NCI-H2029 treated with DMSO at 0.1 percent for 48 hours (cell line): ENCODE results near the gene RGPD8.
"Not testable (repeated sequence)": the region's sequence is repeated elsewhere in the genome, so short reads cannot be mapped to it uniquely, and the experiment has no call there.

Experiments
- DNase-seq: peaks from one replicate; lab custom pipeline; 2025; lab: John Stamatoyannopoulos, UW

Gene RGPD8

DNA sequence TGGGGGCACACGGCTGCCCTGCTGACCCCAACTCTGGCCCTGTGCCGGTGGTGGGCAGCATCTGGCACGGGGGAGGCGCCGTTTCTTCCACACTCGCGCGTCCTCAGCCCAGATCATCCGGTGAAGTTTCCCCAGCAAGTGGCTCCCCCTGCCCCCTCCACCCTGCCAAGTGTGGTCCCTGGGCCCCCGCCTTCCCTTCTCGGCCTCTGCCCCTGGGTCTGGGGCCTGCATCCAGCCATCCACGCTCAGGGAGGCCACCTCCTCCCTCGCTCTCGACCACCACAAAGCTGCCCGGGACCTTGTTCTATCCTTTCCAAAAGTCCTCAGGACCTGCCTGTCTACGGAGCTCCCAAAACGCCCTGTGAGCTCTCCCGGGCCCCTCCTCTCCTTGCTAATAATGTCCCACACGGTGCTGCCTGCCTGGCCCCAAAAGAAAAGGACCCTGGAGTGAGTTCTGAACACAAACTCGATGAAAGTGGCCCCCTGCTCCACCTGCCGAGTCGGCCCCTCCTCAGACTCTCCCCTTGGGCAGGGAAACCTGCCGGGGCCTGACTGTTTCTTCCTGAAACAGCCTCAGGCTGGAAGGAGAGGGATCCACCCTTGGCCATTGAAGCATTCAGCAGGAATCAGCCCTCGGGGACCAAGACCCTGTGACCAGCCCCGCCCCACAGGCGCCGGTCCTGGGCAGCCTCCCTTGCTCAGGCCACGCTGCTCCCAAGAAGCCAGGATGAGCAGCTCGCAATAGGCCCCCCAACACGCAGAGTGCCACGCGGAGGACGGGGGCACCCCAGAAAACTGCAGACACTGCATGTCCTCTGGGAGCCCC, 1.7 kb upstream of the RGPD8 start:
- DNase-seq, result not testable (repeated sequence)

DNA sequence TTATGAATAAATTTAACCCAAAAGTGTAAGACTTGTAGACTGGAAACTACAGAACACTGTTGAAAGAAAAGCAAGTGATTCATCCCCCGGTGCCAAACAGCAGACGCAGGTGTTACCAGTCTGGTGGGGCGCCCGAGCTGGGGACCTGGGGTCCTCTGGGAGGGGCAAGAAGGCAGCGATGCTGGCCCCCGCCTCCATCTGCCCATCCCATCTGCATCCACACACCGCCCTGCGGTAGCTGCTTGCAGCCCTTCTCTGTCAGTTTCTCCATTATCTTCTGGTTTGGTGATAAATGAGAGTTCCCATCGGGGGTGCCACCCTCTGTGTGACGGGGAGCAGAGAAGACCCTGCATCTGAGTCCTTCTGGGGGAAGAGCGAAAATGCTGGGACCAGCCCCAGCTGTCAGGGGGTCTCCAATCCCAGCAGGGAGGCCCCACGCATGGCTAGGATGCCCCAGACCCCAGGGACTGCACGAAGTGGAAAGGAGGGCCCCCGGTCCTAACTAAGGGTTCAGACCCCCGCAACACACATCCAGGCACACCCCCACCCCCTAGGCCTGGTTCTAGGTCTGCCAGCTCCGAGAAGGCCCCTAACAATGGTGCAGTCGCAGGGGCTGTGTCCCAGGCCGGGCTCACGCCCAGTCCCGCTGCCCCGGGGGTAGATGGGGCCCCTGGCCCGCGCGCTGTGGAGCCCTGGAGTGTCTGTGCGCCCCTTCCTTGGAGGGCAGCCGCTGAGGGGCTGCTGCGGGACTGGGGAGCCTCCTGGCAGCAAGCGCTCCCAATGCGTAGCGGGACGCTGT, 686 bp upstream of the RGPD8 start:
- no peak for DNase-seq

DNA sequence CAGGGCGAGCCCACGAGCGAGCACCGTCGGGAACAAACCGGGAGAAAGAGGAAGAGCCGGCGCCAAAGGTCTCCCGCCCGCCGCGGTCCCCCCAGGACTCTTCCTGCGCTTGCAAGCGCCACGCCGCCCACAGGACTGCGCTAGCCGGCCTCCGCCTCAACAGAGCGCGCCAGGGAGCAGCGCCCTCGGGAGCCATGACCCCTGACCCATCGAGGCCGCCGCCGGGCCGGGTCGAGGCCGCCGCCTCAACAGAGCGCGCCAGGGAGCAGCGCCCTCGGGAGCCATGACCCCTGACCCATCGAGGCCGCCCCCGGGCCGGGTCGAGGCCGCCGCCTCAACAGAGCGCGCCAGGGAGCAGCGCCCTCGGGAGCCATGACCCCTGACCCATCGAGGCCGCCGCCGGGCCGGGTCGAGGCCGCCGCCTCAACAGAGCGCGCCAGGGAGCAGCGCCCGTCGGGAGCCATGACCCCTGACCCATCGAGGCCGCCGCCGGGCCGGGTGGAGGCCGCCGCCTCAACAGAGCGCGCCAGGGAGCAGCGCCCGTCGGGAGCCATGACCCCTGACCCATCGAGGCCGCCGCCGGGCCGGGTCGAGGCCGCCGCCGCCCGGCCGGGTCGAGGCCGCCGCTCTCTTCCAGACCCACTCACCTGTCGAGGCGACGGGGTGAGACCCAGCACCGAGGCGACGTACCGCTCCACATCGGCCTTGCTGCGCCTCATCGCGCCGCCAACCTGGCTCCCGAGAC, 538 bp downstream of the RGPD8 start:
- DNase-seq, result not testable (repeated sequence)

DNA sequence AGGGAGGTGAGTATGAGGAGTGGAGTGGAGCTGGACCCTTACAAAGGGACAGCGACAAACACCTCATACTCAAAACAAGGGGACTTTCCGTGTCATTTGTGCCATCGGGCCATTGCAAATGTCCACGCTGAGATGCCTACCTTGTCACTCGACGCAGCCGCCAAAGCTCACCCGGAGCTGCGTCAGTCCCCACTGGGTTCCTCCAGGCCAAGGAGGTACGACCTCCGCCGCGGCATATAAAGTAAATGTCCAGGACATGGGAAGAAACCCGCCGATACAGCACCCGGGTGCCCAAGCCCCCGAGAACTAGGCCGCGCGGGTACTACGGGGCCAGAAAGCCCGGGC, 1.1 kb downstream of the RGPD8 start:
- DNase-seq, result not testable (repeated sequence)

DNA sequence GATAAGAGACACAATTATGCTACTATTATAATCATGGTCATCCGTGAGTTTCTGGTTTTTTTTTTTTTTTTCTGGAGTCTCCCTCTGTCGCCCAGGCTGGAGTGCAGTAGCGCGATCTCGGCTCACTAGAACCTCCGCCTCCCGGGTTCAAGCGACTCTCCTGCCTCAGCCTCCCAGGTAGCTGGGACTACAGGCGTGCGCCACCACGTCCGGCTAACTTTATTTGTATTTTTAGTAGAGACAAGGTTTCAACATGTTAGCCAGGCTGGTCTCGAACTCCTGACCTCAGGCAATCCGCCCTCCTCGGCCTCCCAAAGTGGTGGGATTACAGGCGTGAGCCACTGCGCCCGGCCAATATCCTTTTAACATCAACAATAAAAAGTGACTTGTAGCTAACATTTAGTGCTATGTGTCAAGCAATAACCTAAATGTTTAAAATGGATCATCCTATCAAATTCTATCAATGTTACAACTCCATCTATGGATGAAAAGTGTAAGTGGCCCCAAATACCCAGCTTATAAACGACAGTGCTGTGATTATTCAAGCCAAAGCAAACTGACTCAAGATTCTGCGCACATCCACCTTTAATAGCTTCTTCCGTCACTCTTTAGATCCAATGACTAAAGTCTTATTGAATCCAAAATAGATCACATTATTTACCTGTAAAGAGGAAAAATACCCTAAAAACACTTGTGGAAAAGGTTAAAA, 1.7 kb downstream of the RGPD8 start:
- DNase-seq, result not testable (repeated sequence)

DNA sequence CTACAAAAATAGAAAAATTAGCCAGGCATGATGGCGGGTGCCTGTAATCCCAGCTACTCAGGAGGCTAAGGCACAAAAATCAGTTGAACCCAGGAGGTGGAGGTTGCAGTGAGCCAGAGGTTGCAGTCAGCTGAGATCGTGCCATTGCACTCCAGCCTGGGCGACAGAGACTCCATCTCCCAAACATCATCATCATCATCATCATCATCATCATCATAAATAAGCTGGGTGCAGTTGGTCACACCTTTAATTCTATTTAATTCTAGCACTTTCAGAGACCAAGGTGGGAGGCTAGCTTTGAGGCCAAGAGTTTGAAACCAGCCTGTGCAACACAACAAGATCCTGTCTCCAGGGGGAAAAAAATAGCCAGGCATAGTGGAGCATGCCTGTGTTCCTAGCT, 8.9 kb downstream of the RGPD8 start:
- not testable (repeated sequence) for DNase-seq

DNA sequence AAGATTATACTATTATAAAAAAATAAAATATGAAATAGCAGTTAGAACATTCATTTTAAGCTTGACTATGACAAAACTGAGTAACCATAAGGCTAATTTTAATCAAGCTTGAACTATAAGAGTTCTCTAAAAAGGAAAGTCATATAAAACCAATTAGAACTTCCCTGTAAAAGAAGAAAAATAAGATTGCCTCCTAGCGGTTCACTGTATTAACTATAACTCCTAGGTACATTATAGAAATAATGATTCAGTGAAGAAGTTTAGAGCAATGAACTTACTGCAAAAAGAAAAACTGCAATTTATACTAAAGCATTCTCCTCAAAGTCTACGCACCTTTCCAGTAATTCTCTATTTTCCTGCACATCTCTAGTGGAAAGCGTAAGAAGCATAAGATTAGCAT, 16.6 kb downstream of the RGPD8 start:
- DNase-seq, result not testable (repeated sequence)

DNA sequence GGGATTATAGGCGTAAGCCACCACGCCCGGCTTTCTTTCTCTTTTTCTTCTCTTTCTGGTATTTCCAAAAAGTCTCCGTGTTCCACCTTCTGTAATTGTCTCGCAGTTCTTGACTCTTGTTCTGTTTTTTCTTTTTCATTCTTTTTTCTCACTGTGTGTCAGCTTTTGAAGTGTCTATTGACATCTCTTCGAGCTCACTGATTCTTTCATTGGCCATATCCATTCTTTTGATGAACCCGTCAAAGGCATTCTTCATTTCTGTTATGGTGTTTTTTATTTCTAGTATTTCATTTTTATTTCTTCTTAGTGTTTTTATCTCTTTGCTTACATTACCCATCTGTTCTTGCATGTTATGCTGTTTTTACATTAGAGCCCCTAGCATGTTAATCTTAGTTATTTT, 73.4 kb downstream of the RGPD8 start:
- DNase-seq, result not testable (repeated sequence)

DNA sequence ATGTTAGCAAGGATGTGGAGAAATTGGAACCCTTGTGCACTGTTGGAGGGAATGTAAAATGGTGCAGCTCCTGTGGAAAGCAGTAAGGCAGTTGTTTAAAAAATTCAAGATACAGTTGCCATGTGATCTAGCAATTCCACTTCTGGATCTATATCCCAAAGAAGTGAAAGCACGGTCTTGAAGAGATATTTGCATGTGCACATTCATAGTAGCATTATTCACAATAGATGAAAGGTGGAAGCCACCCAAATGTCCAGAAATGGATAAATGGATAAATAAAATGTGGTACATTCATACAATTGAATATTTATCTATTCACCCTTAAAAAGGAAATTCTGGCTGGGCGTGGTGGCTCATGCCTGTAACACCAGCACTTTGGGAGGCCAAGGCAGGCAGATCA, 79.1 kb downstream of the RGPD8 start:
- DNase-seq, result not testable (repeated sequence)

DNA sequence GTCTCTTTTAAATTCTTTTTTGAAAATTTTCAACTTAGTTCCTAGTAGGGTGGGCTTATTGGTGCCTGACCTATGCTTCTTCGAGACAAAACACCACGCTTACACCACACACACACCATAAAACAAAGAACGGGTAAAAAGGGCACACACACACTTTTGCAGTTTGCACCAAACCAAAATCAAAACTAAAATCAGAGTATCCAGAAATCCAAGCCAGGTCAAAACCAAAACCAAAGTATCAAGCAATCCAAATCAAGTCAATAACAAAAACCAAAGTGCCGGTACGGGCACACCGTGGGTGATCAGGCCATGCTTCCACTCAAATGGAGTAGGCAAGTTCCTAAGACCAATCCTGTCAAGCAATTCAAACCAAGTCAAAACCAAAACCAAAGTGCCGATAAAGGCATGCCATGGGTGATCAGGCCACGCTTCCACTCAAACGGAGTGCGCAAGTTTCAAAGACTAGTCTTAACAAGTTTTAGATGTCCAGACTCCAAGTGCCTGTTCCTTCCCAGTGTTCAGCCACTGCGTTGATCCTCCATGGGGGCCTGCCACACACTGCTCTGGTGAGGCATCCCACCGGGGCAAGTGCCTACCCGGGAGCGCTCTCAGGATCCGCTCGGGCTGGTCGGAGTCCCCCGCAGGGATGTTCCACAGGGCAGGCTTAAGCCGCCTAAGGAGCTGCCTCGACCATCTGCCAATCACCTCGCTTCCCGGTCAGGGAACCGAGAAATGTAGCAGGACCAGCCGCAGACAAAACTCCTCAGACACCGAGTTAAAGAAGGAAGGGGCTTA, 80.4 kb downstream of the RGPD8 start:
- not testable (repeated sequence) for DNase-seq

DNA sequence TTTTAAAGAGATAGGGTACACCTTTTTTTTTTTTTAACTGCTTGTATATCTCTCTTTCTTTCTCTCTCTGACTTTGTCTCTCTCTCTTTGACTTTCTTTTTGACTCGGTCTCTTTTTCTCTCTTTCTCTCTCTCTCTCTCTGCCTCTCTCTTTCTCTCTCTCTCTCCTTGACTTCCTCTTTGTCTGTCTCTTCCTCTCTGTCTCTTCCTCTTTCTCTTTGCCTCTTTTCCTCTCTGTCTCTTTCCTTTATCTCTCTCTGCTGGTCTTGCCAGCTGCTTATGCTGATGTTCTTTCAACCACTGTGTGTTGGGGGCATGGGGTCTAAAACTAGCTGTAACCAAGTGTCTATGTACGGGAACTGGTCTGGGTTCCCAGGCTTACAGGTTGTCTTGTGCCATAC, 81.2 kb downstream of the RGPD8 start:
- not testable (repeated sequence) for DNase-seq

DNA sequence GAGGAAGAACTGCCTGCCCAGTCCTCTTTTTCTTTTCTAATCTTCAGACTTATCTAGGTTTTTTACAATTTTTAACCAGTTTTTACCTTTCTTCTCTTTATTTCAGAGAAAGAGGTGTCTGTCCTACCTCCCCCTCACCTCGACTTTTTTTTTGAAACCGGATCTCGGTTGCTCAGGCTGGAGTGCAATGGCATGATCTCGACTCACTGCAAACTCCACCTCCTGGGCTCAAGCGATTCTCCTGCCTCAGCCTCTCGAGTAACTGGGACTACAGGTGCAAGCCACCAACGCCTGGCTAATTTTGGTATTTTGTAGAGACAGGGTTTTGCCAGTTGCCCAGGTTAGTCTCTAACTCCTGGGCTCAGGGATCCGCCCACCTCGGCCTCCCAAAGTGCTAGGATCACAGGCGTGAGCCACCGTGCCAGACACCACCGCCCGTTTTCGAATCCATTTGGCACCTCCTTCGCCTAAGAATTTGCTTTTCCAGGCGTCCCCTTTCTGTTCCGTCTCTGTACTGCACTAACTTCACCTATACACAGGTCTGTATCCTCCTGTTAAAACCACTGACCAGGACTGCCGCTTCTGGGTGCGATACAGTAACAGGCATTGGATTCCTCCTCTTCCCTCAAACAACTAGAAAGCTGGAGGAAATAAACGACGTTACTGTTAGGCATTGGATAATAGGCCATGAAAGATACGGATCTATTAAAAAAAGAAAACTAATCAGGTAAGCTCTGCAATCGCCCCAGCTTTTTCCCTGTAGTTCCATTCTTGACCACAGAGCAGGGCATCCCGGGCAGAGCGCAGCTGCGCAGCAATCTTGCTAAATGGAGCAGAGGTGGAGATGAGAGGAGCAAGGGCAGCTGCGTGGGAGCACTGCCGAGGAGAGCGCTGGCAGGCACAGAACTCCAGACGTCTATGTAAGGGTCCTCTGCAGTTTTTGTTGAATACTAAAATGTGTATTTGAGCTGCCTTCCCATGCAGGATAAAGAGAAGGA, 88.1 kb downstream of the RGPD8 start:
- DNase-seq, result no peak

DNA sequence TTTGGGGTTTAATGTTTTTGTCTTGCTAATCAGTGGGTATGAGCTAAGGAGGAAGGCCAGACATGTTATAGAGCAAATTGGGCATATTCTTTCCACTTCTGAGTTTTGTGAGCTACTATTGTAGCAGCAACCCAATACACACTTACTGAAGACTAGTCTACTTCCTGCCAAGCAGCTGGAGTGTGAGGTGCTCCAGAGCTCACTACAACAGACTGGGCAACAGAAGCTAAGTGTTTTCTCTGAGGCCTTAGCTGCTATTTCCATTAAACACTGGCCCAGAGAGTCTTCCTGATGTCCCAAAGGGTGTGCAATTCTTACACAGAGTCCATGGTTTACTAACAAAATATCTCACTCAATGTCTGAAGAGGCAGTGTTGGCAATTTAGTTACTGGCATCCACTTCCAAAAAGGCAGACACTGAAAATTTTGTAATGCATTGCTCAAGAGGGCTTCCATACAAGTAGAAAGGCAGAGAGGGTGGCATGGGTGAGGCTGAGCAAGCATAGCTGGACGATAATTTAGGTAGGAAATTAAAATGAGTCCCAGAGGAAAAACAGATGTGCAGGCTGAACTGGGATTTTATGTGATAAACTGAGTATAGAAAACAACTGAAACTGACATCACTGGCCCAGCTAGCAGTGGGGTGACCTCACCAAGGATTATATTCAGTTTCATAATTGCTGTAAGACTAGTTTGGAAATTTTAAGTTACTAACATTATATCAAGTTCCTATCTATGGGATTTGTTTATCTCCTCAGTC, 89.4 kb downstream of the RGPD8 start:
- DNase-seq, result peak; percentile 1

DNA sequence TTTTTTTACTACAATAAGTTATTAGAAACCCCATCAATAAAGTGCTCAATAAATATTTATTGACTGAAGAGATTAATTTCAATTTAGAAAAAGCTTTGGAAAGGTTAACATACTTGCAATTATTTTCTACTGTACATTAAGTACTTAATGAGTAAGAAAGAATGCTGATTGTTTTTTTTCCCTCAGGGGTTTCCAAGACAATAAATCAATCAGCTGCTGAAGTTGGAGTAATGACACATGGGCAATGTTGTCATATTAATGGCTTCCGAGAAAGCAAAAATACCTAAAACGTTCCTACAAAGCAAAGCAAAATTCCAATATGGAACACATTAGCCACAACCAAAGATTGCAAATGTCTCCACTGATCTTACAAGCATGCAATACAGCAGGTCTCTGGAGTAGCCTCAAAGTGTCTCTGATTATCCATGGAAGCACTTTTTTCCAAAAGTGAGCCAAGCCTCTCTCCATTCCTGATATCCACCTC, 91.3 kb downstream of the RGPD8 start:
- DNase-seq, result no peak

DNA sequence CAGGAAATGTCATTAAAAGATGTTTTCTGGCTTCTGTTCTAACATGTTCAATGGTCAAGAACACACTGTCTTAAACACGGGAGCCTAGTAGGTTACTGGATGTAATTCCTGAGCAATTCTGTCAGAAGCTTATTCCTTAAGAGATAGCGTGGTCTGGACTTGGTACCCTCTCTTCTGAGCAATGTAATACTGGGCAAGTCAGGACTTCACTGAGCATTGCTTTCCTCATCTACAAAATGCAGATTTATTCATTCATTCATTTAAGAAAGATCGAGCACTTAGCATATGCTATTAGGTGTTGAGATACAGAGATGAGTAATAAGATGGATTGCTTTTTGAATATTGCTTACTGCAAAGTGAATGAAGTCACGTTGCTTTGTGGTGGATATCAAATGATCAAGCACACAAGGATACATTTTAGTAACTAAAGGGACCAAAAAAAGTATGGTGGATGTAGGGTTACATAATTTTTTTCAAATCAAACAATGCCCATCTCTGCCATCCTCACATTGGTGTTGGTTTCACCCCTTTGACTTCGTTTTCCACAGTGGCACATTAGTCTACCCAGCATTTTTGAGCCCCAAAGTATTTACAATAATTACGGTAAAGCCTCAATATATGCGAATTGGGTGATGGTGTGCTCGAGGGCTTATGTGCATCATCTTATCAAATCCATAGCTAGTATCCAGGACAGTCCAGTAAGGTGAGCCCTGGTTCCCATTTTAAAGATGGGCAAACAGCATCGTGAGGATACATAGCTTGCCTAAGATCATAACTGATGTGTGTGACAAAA, 92.8 kb downstream of the RGPD8 start:
- DNase-seq, result no peak

DNA sequence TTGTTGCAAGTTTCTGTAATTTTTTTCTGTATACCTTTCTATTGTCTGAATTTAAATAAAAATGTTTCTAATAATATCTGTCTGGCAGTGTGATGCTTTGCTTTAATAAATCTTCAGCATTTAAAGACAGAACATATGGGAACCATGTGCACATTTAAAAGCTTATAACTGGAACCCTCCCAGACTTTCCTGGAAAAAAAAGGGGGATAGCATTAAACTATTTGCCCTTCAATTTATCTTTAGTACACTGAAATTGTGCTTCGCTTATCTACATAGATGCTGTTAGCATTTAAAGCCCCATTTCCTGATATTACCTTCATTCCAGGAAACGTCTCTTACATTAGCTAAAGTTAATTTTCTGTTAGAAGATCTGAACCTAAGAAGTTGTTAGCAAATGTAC, 93.5 kb downstream of the RGPD8 start:
- DNase-seq, result no peak

DNA sequence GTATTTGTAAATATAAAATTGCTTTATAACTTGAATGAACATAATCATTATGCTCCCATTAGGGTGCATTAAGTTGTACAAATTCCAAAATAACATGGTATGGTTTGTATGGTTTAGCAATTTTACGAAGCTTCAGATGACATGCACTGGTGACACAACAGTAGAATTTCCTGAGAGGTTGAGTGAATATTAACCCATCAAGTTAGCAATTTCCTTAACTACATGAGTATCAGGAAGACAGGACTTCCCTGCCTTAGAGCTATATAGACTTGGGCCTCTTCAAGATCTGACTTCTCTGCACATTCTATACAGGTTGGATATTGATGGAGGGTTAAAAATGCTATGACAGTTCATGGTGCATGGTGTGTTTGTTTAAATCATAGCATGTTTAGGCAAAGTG, 97.8 kb downstream of the RGPD8 start:
- no peak for DNase-seq

DNA sequence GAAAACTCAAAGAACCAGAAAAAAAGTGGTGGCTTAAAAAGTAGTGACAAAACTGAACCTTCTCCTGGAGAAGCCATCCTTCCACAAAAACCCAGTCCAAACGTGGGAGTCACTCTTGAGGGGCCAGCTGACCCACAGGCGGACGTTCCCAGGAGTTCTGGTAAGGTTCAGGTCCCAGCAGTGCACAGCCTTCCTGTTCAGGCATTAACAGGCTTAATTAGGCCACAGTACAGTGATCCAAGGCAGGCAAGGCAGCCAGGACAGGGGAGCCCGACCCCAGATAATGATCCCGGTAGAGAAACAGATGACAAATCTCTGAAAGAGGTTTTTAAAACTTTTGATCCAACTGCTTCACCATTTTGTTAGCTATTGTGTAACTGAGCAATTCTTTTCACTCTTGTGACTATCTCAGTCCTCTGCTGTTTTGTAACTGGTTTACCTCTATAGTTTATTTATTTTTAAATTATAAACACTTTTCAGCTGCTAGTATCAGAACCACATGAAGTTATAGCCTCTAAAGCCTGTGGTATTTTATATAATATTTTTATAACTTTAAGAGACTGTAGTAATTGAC, 101.2 kb downstream of the RGPD8 start:
- DNase-seq, result no peak
